ENCODE data around the gene HRH2.

Gene HRH2

GRCh38 chr5:175693741-175694140 lies 35.9 kb downstream of the HRH2 start:
- no peak for DNase-seq (ENCODE audit: insufficient read length, low spot score)
- TF ChIP-seq SPI1 (IDR thresholded peaks at IDR 0.05; ENCODE audit: low read depth, low read length) (no peak), POLR2AphosphoS5 (IDR thresholded peaks at IDR 0.05; ENCODE audit: low read depth, low read length) (no peak), POLR2A (IDR thresholded peaks at IDR 0.05; ENCODE audit: low read depth, low read length) (no peak), TAF1 (IDR thresholded peaks at IDR 0.05; ENCODE audit: low read depth, low read length) (no peak)
- FAIRE-seq, result no peak

GRCh38 chr5:175694371-175695160 lies 36.7 kb downstream of the HRH2 start:
- FAIRE-seq (no peak), DNase-seq (ENCODE audit: insufficient read length, low spot score) (no peak)
- TF ChIP-seq POU2F2 (IDR thresholded peaks at IDR 0.05; ENCODE audit: low read depth, low read length) (no peak), SPI1 (IDR thresholded peaks at IDR 0.05; ENCODE audit: low read depth, low read length) (peak; percentile 45; the same call in 1 of the 2 replicates)

- TF ChIP-seq PAX5 (IDR thresholded peaks at IDR 0.05; ENCODE audit: insufficient read depth, low read length, severe bottlenecking), result no peak
- no peak for TF ChIP-seq POLR2AphosphoS5 (IDR thresholded peaks at IDR 0.05; ENCODE audit: low read depth, low read length)
- TF ChIP-seq SPI1 (IDR thresholded peaks at IDR 0.05; ENCODE audit: low read depth, low read length), result no peak
- TF ChIP-seq POU2F2 (IDR thresholded peaks at IDR 0.05; ENCODE audit: low read depth, low read length), result no peak
- no peak for TF ChIP-seq POLR2A (IDR thresholded peaks at IDR 0.05; ENCODE audit: low read depth, low read length)
- no peak for TF ChIP-seq TAF1 (IDR thresholded peaks at IDR 0.05; ENCODE audit: low read depth, low read length)
- FAIRE-seq, result no peak
- no peak for DNase-seq (ENCODE audit: insufficient read length, low spot score)
Measured at GRCh38 chr5:175695161-175696126, 37.6 kb downstream of the HRH2 start.

- peak; percentile 41 for DNase-seq (ENCODE audit: insufficient read length, low spot score)
Measured at GRCh38 chr5:175696139-175696854, 38.4 kb downstream of the HRH2 start.

GRCh38 chr5:175696855-175697198 lies 39.0 kb downstream of the HRH2 start:
- FAIRE-seq (no peak), DNase-seq (ENCODE audit: insufficient read length, low spot score) (no peak)
- TF ChIP-seq POLR2A (IDR thresholded peaks at IDR 0.05; ENCODE audit: low read depth, low read length), result no peak

More at GRCh38 chr5:175696139-175696854, 38.4 kb downstream of the HRH2 start:
- FAIRE-seq, result no peak
- TF ChIP-seq POLR2AphosphoS5 (IDR thresholded peaks at IDR 0.05; ENCODE audit: low read depth, low read length) (no peak), SPI1 (IDR thresholded peaks at IDR 0.05; ENCODE audit: low read depth, low read length) (no peak), POU2F2 (IDR thresholded peaks at IDR 0.05; ENCODE audit: low read depth, low read length) (no peak)

GRCh38 chr5:175697846-175698245 lies 40.0 kb downstream of the HRH2 start:
- DNase-seq (ENCODE audit: insufficient read length, low spot score), result no peak
- no peak for FAIRE-seq
- no peak for TF ChIP-seq POU2F2 (IDR thresholded peaks at IDR 0.05; ENCODE audit: low read depth, low read length)
- no peak for TF ChIP-seq PAX5 (IDR thresholded peaks at IDR 0.05; ENCODE audit: insufficient read depth, low read length, severe bottlenecking)
- no peak for TF ChIP-seq POLR2A (IDR thresholded peaks at IDR 0.05; ENCODE audit: low read depth, low read length)

GRCh38 chr5:175698401-175699115 lies 40.7 kb downstream of the HRH2 start:
- FAIRE-seq, result no peak
- DNase-seq (ENCODE audit: insufficient read length, low spot score), result no peak
- no peak for TF ChIP-seq POU2F2 (IDR thresholded peaks at IDR 0.05; ENCODE audit: low read depth, low read length)

GRCh38 chr5:175700991-175701390 lies 43.1 kb downstream of the HRH2 start:
- FAIRE-seq (no peak), DNase-seq (ENCODE audit: insufficient read length, low spot score) (no peak)
- TF ChIP-seq PAX5 (IDR thresholded peaks at IDR 0.05; ENCODE audit: insufficient read depth, low read length, severe bottlenecking) (no peak), POLR2AphosphoS5 (IDR thresholded peaks at IDR 0.05; ENCODE audit: low read depth, low read length) (no peak), TAF1 (IDR thresholded peaks at IDR 0.05; ENCODE audit: low read depth, low read length) (no peak), POU2F2 (IDR thresholded peaks at IDR 0.05; ENCODE audit: low read depth, low read length) (no peak), POLR2A (IDR thresholded peaks at IDR 0.05; ENCODE audit: low read depth, low read length) (no peak), SPI1 (IDR thresholded peaks at IDR 0.05; ENCODE audit: low read depth, low read length) (no peak)

GRCh38 chr5:175701797-175702196 lies 43.9 kb downstream of the HRH2 start:
- TF ChIP-seq TAF1 (IDR thresholded peaks at IDR 0.05; ENCODE audit: low read depth, low read length) (no peak), POU2F2 (IDR thresholded peaks at IDR 0.05; ENCODE audit: low read depth, low read length) (no peak), PAX5 (IDR thresholded peaks at IDR 0.05; ENCODE audit: insufficient read depth, low read length, severe bottlenecking) (no peak), POLR2A (IDR thresholded peaks at IDR 0.05; ENCODE audit: low read depth, low read length) (no peak), POLR2AphosphoS5 (IDR thresholded peaks at IDR 0.05; ENCODE audit: low read depth, low read length) (no peak), SPI1 (IDR thresholded peaks at IDR 0.05; ENCODE audit: low read depth, low read length) (no peak)
- DNase-seq (ENCODE audit: insufficient read length, low spot score), result no peak
- no peak for FAIRE-seq
